Immature natural killer cell (primary cell): ENCODE measurements around the gene USP21. TPM values are rescaled to one million over a fixed set of nuclear protein-coding genes. Genes with fewer than 3 reads are reported as not detected.
"Not testable (repeated sequence)": the region's sequence is repeated elsewhere in the genome, so short reads cannot be mapped to it uniquely, and the experiment has no call there.

Experiments used
- DNase-seq, 3 donors: peaks; one replicate each; pipeline ENCODE4 v3.0.0; 2022; ENCODE audit warnings: mixed read lengths in 1 of 3
- H3K27ac Mint-ChIP-seq, 6 donors: one replicate each; pipeline ENCODE4 v1.8.0; 2020; ENCODE audit warnings: mixed read lengths in 6 of 6, mild to moderate bottlenecking in 5 of 6, inconsistent platforms in 4 of 6, moderate library complexity in 3 of 6
- H3K27me3 Mint-ChIP-seq, 3 donors: one replicate each; pipeline ENCODE4 v1.8.0; 2020 to 2021; ENCODE audit warnings: low read depth in 3 of 3, mild to moderate bottlenecking in 3 of 3, mixed read lengths in 3 of 3, moderate library complexity in 3 of 3, inconsistent platforms in 1 of 3
- H3K36me3 Mint-ChIP-seq, 3 donors: one replicate each; pipeline ENCODE4 v1.8.0; 2020; ENCODE audit warnings: mixed read lengths in 3 of 3, inconsistent platforms in 2 of 3, mild to moderate bottlenecking in 2 of 3
- H3K4me1 Mint-ChIP-seq, 2 donors: one replicate each; pipeline ENCODE4 v1.8.0; 2020; ENCODE audit warnings: inconsistent platforms in 2 of 2, mild to moderate bottlenecking in 2 of 2, mixed read lengths in 2 of 2, moderate library complexity in 1 of 2
- H3K4me3 Mint-ChIP-seq, 5 donors: one replicate each; pipeline ENCODE4 v1.8.0; 2020; ENCODE audit warnings: mild to moderate bottlenecking in 5 of 5, mixed read lengths in 5 of 5, inconsistent platforms in 3 of 5, moderate library complexity in 3 of 5
- H3K9me3 Mint-ChIP-seq, 6 donors: one replicate each; pipeline ENCODE4 v1.8.0; 2020; ENCODE audit warnings: mild to moderate bottlenecking in 6 of 6, mixed read lengths in 6 of 6, inconsistent platforms in 4 of 6, moderate library complexity in 3 of 6
- polyA plus RNA-seq, 3 donors: library from polyadenylated mRNA; unstranded; fragments of 300-500 nt; fragmentation: Illumina TruSeq; gene quantifications; one replicate each; pipeline ENCODE4 v1.2.3, GENCODE V29; 2021

The USP21 gene
- 10 to 100 TPM in 2 of 3 donors, 1 to 10 TPM in 1; 9.0 to 25.5 (median 14.7) TPM for polyA plus RNA-seq

GRCh38 chr1:161159087-161159912 lies at the start of gene USP21:
Gene USP21 (plus strand): TSS chr1:161159500. CDS start chr1:161160641, 1,141 bp downstream.
- peaks cover 0 to 30% (median 10%) of the 10 kb centered on the region in 3 donors for H3K36me3 Mint-ChIP-seq
- H3K4me1 Mint-ChIP-seq = peaks cover 48 to 76% of the 10 kb centered on the region in 2 donors
- H3K27me3 Mint-ChIP-seq = peaks cover 1 to 6% (median 3%) of the 10 kb centered on the region in 3 donors

GRCh38 chr1:161111117-161111516 lies 48.2 kb upstream of the USP21 start:
- H3K27me3 Mint-ChIP-seq = peaks cover 0 to 5% (median 0%) of the 10 kb centered on the region in 3 donors
- H3K36me3 Mint-ChIP-seq = peaks cover 0 to 4% (median 4%) of the 10 kb centered on the region in 3 donors
- DNase-seq = no peak
- no peak overlapping the region for H3K4me3 Mint-ChIP-seq
- H3K9me3 Mint-ChIP-seq = no peaks in the 10 kb centered on the region
- H3K27ac Mint-ChIP-seq = no peak overlapping the region
- H3K4me1 Mint-ChIP-seq = peaks cover 29 to 46% of the 10 kb centered on the region in 2 donors

More at GRCh38 chr1:161159087-161159912, at the start of gene USP21:
- Mint-ChIP-seq H3K9me3 (no peaks in the 10 kb centered on the region), H3K4me3 (peak within 1 kb of the TSS; percentile 90 to 95 (median 93)), H3K27ac (peak within 1 kb of the TSS; percentile 83 to 96 (median 92))
- DNase-seq = peak; percentile 92 to 93 (median 93)

GRCh38 chr1:161111527-161111926 lies 47.8 kb upstream of the USP21 start:
- Mint-ChIP-seq H3K9me3 (no peaks in the 10 kb centered on the region), H3K27me3 (peaks cover 0 to 4% (median 0%) of the 10 kb centered on the region in 3 donors), H3K36me3 (peaks cover 0 to 4% (median under 1%) of the 10 kb centered on the region in 3 donors), H3K4me3 (no peak overlapping the region), H3K4me1 (peaks cover 31 to 50% of the 10 kb centered on the region in 2 donors), H3K27ac (no peak overlapping the region)
- no peak for DNase-seq

GRCh38 chr1:161113915-161114314 lies 45.4 kb upstream of the USP21 start:
- Mint-ChIP-seq H3K9me3 (no peaks in the 10 kb centered on the region), H3K36me3 (peaks cover 0 to under 1% (median 0%) of the 10 kb centered on the region in 3 donors), H3K4me3 (no peak overlapping the region), H3K27me3 (peaks cover 0 to 4% (median 2%) of the 10 kb centered on the region in 3 donors), H3K4me1 (peaks cover 52 to 70% of the 10 kb centered on the region in 2 donors), H3K27ac (peak overlapping the region in 1 of 6 donors; percentile 72)
- DNase-seq = no peak

GRCh38 chr1:161114556-161114955 lies 44.7 kb upstream of the USP21 start:
- peaks cover 58 to 71% of the 10 kb centered on the region in 2 donors for H3K4me1 Mint-ChIP-seq
- H3K27ac Mint-ChIP-seq = peak overlapping the region in 2 of 6 donors; percentile 1 to 72
- no peak overlapping the region for H3K4me3 Mint-ChIP-seq
- no peaks in the 10 kb centered on the region for H3K9me3 Mint-ChIP-seq
- peaks cover 0 to 5% (median 2%) of the 10 kb centered on the region in 3 donors for H3K27me3 Mint-ChIP-seq
- no peaks in the 10 kb centered on the region for H3K36me3 Mint-ChIP-seq
- DNase-seq = no peak

- Mint-ChIP-seq H3K4me3 (peak overlapping the region in 2 of 5 donors; percentile 7 to 59), H3K36me3 (peaks cover 0 to 3% (median 0%) of the 10 kb centered on the region in 3 donors), H3K4me1 (peaks cover 65 to 77% of the 10 kb centered on the region in 2 donors), H3K27me3 (peaks cover 0 to 6% (median 2%) of the 10 kb centered on the region in 3 donors), H3K27ac (peak overlapping the region in 4 of 6 donors; percentile 22 to 58 (median 40)), H3K9me3 (no peaks in the 10 kb centered on the region)
- no peak for DNase-seq
These were observed 44.1 kb upstream of the USP21 start for GRCh38 chr1:161115132-161115711.

- peak overlapping the region in 5 of 6 donors; percentile 22 to 58 (median 42) for H3K27ac Mint-ChIP-seq
These were observed 43.3 kb upstream of the USP21 start for GRCh38 chr1:161115961-161116360.

GRCh38 chr1:161117759-161118581 lies 41.3 kb upstream of the USP21 start, which contains the start of the genes NIT1 and PFDN2:
Gene NIT1 (plus strand): TSS chr1:161118105. CDS start chr1:161118177, 72 bp downstream.
Gene PFDN2 (minus strand): TSS chr1:161118037. CDS start chr1:161118026, 11 bp downstream.
- Mint-ChIP-seq H3K9me3 (no peaks in the 10 kb centered on the region), H3K4me3 (peak within 1 kb of the TSS; percentile 93 to 97 (median 94)), H3K27me3 (peaks cover 0 to 6% (median 2%) of the 10 kb centered on the region in 3 donors), H3K36me3 (peaks cover 0 to 17% (median 9%) of the 10 kb centered on the region in 3 donors), H3K4me1 (peaks cover 60 to 65% of the 10 kb centered on the region in 2 donors), H3K27ac (peak within 1 kb of the TSS; percentile 92 to 99 (median 98))
- DNase-seq = peak; percentile 83 to 85 (median 84)

More at GRCh38 chr1:161115961-161116360, 43.3 kb upstream of the USP21 start:
- H3K27me3 Mint-ChIP-seq, DNase-seq, H3K36me3 Mint-ChIP-seq, H3K9me3 Mint-ChIP-seq: not testable (repeated sequence)
- peak overlapping the region; percentile 25 to 97 (median 50) for H3K4me3 Mint-ChIP-seq
- peaks cover 67 to 80% of the 10 kb centered on the region in 2 donors for H3K4me1 Mint-ChIP-seq

GRCh38 chr1:161119092-161119903 lies 40.0 kb upstream of the USP21 start:
- Mint-ChIP-seq H3K27ac (peak overlapping the region; percentile 92 to 99 (median 98)), H3K27me3 (peaks cover 0 to 6% (median 2%) of the 10 kb centered on the region in 3 donors), H3K4me3 (peak overlapping the region; percentile 93 to 97 (median 94)), H3K9me3 (no peaks in the 10 kb centered on the region), H3K36me3 (peaks cover 0 to 25% (median 17%) of the 10 kb centered on the region in 3 donors), H3K4me1 (peaks cover 51 to 54% of the 10 kb centered on the region in 2 donors)
- DNase-seq = peak; percentile 63 to 73 (median 66)

GRCh38 chr1:161121042-161121650 lies 38.2 kb upstream of the USP21 start:
- peaks cover 0 to 32% (median 22%) of the 10 kb centered on the region in 3 donors for H3K36me3 Mint-ChIP-seq

GRCh38 chr1:161121834-161122233 lies 37.5 kb upstream of the USP21 start:
- H3K9me3 Mint-ChIP-seq = no peaks in the 10 kb centered on the region
- no peak overlapping the region for H3K4me3 Mint-ChIP-seq
- peaks cover 0 to 4% (median 2%) of the 10 kb centered on the region in 3 donors for H3K27me3 Mint-ChIP-seq
- DNase-seq = no peak
- peak overlapping the region in 2 of 6 donors; percentile 9 to 51 for H3K27ac Mint-ChIP-seq
- peaks cover 38 to 48% of the 10 kb centered on the region in 2 donors for H3K4me1 Mint-ChIP-seq
- H3K36me3 Mint-ChIP-seq = peaks cover 5 to 35% (median 22%) of the 10 kb centered on the region in 3 donors

More at GRCh38 chr1:161121042-161121650, 38.2 kb upstream of the USP21 start:
- H3K9me3 Mint-ChIP-seq = no peaks in the 10 kb centered on the region
- H3K27ac Mint-ChIP-seq = peak overlapping the region in 4 of 6 donors; percentile 34 to 51 (median 43)
- H3K27me3 Mint-ChIP-seq = peaks cover 0 to 4% (median 2%) of the 10 kb centered on the region in 3 donors
- no peak overlapping the region for H3K4me3 Mint-ChIP-seq
- H3K4me1 Mint-ChIP-seq = peaks cover 41 to 48% of the 10 kb centered on the region in 2 donors
- no peak for DNase-seq

GRCh38 chr1:161122967-161123366 lies 36.3 kb upstream of the USP21 start:
- peaks cover 0 to 2% (median 1%) of the 10 kb centered on the region in 3 donors for H3K27me3 Mint-ChIP-seq
- H3K4me3 Mint-ChIP-seq = no peak overlapping the region
- H3K9me3 Mint-ChIP-seq = no peaks in the 10 kb centered on the region
- peak overlapping the region in 2 of 6 donors; percentile 49 to 76 for H3K27ac Mint-ChIP-seq
- peaks cover 5 to 40% (median 29%) of the 10 kb centered on the region in 3 donors for H3K36me3 Mint-ChIP-seq
- peaks cover 30 to 48% of the 10 kb centered on the region in 2 donors for H3K4me1 Mint-ChIP-seq
- no peak for DNase-seq
